Stimulated activated CD4-positive, alpha-beta T cell treated with anti-CD3 and anti-CD28 coated beads, Interleukin-1b, Interleukin-23, amount 100 ng/mL, for 4 hours (primary cell): Measurements from ENCODE around the gene FRMD4A.

ENCODE experiments used
- DNase-seq, 2 donors: peaks; one replicate each; pipeline ENCODE4 v3.0.0-alpha.2; 2020; ENCODE audit warnings: low read depth in 2 of 2

The FRMD4A gene

DNA sequence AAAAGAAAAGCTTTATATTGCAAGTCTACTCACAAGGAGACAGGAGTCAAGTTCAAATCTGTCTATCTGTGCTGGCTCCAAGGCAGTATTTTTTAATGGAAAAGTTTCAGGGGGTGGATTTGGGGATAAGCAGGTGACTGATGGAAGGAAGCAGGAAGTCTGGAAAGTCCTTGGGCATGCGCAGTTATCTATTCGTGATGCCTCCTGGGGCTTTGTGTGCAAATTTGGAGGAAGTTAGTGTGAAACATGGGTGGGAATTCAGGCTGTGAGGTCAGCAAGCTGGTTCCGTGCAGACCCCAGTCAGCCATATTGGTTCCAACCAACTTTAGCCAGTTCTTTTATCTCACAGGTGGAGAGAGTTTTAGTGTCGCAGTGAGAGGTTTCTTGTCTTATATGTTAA, 140.0 kb downstream of the FRMD4A start:
- DNase-seq = no peak

DNA sequence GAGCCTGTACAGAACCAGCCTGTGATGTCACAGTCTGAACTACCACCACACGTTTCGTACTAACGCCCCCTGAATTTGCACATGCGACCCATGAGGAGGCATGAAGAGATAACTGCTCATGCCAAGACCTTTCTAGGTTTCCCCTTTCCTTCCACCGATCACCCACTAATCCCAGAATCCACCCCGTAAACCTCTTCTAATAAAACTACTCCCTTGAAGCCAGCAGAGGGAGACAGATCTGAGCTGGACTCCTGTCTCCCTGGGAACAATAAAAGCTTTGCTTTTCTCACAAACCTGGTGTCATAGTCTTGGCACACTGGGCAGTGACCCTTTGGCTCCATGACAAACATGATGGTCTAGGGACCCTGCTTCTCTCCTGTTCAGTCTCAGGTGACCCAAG, 144.5 kb downstream of the FRMD4A start:
- DNase-seq = no peak

DNA sequence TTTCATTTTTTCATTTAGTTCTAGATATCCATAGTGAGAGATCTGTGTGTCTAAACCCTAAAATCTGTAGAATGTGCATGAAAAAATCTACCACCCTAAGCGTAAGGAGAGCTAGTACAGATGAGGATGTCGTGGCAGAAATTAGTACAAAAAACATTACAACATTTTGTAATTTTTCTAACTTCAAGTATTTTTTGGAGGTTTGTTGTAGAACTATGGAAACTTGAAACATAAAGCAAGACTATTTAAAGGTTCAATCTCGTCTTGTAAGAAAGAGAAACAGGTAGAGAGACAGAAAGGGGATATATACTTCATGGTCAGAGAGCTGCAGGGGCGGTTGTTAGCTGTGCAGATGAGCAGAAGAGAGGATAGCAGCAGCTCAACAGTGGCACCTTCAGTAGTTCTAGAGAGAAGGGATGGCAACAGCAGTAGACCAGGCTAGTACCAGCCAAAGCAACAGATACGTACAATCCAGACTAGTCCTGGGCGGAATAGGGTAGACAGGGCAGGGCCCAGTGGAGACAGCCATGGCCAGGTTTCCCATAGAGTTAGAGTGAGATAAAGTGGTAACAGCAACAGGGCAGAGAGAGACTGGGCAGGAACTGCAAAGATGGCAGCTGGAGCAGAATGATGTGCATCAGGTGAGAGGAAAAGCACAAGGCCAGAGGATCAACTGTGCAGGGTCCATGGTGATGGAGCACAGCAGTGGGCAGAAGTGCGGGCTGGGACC, 145.2 kb downstream of the FRMD4A start:
- DNase-seq = peak; percentile 8 to 18

DNA sequence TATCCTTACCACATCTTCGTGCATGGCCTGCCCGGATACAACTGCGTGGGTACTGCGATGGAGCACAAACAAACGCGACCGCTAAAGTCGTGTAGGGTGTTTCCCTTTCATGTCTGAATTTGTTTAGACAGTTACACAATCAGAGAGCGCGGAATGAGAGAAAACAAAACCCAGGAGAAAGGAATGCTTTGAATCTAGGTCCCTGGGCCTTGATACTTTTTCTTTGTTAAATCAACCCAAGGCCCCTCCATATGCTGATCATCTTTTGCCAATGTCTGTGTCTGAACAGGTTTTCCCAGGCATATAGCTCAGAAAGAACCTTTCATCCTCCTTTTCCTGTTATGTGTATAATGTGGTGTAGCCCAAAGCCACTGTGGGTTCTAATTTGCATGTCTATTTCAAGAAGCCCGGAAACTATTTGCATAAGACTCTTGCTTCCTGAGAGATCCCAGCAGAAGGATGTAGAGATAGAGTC, 145.8 kb downstream of the FRMD4A start:
- no peak for DNase-seq

DNA sequence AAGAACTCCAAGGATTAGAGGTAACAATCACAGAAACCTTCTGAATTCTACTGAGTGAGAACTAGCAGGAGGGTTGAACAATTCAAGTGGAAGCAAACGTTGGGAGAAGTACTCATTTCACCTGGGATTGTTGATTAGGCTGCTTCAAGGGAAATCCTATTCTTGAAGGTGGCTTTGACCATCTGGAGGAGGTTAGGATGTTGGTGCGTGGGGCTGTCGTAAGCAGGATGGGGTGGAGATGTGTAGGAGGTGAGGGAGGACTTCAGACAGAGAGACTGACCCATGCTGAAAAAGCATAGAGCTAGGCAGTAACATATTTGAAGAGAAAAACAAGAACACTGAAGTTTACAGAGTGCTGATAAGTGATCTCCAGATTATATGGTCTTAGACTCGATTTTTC, 147.9 kb downstream of the FRMD4A start:
- no peak for DNase-seq

DNA sequence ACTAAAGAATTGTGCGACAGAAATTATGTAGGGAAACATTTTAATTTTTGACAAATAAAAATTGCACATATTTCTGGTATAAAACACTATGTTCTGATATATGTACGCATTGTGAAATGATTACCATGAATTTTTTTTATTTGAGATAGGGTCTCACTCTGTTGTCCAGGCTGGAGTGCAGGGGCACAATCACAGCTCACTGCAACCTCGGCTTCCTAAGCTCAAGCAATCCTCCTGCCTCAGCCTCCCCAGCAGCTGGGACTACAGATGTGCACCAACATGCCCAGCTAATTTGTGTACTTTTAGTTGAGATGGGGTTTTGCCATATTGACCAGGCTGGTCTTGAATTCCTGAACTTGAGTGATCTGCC, 149.2 kb downstream of the FRMD4A start:
- no peak for DNase-seq

DNA sequence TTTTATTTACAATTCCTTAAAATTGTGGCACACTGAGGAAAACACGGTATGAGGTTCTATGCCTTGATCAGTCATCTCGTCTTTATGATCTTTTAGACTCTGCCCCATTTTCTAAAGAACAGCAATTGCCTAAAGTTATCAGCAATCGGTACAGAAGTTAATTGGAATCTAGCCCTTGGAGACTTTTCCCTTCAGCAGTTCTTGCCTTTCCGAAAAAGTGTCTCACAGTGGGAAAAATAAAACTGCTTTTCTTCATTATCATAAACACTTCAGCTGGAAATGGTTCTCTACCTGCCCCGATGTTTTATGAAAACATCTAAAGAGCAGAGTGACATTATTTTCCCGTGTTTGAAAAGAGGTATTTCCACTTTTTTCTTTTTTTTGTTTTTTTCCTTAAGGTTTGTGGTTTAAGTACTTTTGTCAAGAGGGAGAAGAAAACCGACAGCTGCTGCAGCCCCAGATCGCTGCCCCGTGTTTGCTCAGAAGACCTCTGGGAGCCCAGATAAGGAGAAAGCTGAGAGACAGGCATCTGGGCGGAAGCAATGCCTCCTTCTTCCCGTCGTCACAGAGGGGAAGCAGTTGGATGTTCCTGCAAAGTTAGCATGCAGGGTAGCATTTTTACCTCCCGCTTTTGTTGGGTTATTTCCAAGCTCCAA, 149.7 kb downstream of the FRMD4A start:
- no peak for DNase-seq

DNA sequence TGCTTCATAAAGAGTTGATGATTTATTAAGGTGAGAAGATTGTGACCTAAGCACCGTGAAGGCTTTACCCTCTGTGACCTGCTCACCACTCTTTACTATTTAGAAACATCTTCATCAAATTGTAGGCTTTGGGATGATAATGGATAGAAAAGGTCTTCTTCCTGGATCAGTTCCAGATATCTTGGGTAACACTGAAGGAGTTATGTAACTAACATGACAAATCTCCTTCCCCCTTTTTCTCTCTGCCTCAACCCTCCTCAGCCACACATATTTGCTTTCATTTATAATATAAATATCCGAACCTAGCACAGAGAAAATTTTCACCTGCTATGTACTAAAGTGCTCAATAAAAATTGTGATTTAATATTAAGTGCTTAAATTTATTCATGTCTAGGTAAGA, 151.5 kb downstream of the FRMD4A start:
- no peak for DNase-seq

DNA sequence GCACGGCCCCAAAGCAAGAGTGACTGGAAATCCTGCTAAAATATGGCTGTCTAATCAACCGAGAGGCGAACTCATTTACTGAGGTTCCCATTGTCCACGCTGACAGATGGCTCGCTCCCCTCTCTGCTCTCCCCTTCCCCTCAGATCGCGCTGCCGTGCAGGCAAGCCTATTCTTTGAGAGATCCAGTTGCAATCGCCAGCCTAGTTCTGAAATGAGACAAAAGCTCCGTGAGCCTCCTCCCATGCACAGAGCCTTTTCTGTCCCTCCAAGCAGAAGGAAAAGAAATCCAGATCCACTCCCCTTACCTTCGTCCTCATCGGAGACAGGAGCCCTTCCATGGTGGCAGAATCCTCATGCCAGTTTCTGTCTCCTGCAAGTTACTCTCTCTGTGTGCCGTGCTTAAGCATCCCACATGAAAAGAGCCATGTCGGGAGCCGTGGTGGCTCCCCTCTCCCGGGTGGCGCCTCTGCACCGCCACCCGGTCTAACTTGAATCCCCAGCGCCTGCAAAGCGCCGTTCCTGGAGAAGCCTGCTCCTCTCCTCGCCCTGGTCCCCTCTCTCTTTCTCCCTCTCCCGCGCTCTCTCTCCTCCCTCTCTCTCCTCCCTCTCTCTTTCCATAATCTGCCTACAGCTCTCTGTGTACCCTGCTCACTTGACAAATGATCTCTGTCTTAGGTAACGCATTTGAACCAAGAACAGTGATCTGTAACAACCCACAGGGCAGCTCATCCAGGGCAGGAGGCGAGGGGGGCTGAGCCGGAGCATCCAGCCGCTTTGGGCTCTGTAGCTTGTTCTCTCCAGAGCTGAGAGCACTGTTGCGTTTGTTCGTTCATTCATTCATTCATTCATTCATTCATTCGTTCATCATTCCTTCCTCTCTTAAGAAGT, 156.8 kb downstream of the FRMD4A start:
- DNase-seq = no peak

DNA sequence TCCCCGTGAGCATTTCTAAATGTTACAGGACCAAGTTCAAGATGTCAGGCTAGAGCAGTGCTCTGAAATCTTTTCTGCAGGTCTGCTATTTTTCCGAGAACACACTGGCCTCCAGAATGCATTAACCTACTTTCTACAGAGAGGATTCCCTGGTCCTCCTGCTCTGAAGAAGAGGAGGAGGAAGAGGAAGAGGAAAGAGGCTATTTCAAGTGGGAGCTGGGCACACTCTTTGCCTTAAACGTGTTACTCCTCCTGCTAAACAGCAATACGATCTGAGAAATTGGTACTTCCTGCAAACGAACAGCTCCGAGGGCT, 157.4 kb downstream of the FRMD4A start:
- no peak for DNase-seq

DNA sequence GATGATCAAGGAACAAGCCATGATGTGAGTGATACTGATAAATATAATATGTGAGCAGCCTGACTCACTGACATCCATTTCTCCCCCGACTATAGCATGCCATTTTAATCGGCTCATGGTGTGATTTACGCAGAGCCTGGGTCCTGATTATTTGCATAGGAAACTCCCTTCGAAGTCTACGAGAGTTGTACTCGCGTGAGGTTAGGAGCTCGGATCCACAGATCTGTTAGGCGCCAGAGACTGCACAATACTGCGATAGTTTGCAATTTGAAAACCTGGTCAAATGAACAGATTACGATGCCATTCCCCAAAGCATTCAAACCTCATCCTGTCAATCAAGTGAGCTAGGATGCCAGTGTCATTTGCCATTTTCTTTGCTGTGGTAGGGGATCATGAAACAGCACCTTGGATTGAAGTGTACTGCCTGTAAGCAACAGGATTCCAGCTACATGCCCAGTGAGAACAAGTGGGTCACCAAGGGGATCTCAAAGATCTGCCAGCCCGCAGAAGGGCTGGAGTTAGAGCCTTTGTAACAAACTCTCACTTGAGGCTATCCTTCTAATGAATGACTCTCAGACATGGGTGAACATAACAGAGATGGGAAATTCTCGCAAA, 158.3 kb downstream of the FRMD4A start:
- no peak for DNase-seq

DNA sequence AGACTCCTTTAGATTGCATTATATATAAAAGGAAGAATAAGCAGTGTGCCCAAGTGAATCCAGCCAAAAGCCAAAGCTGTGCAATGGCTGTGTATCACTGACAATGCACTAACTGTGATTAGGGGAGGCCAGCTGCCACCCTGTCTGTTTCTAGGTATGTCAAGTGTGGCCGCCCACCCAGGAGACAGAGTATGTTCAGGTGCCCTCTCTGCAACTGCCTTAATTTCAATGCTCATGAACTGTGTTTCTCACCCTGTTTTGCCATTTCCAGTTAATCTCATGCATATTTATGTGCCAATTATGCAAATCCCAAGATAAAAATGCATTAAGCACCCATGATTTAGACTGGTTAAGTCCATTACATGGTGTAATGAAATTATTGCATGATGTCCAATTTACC, 159.4 kb downstream of the FRMD4A start:
- no peak for DNase-seq

DNA sequence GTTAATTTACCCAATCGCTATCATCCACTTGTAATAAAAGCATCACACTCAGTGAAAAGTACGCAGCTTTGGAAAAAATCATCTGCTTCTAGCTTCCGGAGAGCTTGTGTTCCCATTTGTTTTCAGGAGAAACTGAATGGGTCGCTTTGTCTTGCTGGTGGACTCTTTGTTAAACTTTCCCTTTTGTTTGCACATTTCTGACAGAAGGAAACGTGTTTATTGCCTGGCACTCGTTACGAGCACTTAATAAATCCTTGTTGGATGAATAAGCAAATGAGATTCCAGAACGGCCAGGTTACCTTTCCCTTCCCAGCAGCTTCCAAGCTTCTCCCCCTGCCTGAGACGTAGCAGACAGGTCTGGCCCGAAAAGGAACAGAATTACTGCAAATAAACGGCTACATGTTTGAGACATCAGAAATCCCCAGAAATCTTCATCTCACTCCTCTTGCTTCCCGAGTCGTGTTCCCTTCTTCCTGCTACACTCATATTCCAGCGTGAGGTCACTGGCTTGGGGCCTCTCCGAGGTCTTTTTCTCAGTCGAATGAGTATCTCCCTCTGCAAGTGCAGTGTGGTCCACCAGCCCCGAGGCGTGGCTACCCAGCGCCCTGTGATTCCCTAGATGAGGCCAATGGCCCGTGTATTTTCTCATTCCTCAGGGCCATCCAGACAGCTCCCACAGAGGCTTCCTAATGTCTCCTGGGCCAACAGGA, 167.2 kb downstream of the FRMD4A start:
- DNase-seq = no peak

DNA sequence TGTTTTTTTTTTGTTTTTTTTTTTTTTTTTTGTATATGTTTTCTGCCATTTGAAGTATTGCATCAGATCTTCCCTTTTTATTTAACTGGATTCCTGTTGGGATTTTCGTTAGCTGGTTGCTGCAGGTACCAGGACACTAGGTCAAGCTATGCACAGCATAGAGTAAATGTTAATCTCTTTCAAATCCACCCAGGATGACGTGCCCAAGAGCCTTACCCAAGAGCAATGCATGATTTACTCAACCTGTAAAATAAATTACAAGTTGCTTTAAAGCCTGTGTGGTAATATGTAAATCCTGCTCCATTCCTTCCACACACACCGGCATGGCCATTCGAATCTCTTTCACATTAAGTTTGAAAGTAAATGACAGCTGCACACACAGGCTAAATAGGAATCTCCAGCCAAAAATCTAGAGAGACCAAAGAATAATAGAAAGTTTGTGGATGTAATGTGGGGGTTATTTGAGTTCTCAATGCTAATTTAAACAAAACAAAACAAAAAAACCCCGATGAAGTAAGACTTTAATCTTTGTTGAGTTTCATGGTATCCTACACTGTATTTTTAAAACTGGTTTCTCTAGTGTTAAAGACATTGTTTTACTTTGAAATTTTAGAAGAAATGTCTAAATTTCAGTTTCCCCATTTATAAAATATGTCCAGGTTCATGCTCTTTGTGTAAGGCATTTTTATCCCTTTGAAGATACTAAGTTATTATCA, 167.9 kb downstream of the FRMD4A start:
- DNase-seq = no peak

DNA sequence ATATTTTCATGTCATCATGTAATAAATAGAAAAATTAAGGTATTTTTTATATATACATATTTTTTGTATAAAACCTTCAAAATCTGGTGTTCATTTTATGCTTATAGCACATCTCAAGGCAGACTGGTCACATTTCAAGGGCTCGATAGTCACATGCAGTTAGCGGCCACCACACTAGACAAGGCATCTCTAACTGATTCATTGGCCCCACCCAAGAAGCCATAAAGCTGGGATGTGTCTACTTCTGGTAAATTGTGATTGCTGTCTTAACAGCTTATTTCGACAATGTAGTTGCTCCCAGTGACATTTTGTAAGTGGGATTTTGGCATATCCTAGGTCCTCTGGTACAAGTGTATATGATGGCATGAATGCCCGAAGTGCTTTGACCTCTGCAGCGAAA, 168.7 kb downstream of the FRMD4A start:
- DNase-seq = no peak

DNA sequence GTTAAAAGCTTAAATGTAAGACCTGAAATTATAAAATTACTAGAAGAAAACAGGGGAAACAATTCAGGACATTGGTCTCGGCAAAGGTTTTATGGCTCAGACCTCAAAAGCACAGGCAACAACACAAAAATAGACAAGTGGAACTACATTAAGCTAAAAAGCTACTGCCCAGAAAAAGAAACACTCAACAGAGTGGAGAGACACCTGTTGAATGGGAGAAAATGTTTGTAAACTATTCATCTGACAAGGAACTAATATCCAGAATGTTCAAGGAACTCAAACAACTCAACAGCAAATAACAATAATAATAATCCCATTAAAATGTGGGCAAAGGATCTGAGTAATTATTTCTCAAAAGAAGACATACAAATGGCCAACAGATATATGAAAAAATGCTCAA, 170.4 kb downstream of the FRMD4A start:
- DNase-seq = no peak

DNA sequence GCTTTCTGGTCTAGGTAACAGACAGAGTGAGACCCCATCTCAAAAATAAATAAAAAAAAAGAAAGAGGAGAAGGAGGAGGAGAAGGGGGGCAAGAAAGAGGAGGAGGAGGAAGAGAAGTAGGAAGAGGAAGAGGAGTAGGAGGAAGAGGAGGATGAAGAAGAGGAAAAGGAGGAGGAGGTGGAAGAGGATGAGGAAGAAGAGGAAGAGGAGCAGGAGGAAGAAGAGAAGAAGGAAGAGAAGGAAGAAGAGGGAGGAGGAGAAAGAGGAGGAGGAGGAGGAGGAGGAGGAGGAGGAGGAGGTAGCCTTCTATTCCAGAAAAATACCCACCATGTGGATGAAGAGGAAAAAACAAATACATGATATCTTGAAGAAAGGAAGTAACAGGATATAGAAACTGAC, 172.1 kb downstream of the FRMD4A start:
- no peak for DNase-seq

DNA sequence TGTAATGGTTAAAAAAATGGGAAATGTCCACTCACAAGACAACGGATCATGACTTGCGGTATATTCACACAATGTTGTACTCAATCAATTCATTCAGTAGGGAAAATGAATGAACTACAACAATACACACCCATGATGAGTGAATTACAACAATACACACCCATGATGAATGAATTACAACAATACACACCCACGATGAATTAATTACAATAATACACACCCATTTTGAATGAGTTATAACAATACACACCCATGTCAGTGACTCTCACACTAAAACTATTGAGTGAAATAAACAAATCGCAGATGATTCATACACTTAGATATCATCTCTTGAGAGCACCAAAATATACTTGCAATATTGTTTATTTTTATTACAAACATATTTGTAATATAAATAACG, 174.6 kb downstream of the FRMD4A start:
- DNase-seq = no peak

DNA sequence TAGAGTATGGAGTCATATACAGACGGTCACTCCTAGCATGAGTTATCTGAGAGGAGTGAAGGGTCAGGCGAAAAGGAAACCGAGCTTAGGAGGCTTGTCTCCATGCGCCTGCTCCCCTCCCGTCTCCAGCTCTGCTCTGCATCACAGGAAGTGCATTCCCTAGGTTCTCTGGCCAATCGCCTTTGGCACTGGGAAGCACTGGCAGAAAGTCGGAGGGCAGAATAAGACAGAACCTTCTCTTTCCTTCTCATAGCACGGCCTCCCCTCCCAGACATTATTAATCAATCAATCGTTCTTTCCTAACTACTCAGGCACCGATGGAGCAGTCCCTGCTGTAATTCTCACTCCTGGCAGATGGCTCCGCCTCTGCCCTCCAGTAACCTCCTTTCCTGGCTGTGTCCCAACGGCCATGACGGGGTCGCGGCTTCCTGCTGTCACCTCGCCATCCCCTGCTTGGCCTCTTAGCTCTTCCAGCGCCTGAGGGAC, 177.1 kb downstream of the FRMD4A start:
- DNase-seq = no peak

DNA sequence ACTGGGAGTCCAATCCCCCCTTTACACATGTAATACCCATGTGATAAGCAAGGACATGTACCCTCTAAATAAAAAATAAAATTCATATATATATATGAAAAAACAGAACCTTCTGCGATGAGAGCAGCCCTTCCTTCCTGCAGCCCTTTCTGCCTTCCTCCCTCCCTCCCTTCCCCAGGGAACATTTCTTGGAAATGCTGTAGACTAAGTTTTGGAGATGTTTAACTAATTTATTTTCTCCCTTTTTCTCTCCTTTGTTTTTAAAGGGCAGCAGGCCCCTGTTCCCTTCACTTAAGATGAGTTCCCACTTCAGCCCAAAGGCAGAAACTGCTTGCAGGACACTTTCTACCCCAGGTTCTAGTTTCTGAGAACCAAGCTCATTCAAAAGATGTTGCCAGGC, 179.2 kb downstream of the FRMD4A start:
- no peak for DNase-seq

DNA sequence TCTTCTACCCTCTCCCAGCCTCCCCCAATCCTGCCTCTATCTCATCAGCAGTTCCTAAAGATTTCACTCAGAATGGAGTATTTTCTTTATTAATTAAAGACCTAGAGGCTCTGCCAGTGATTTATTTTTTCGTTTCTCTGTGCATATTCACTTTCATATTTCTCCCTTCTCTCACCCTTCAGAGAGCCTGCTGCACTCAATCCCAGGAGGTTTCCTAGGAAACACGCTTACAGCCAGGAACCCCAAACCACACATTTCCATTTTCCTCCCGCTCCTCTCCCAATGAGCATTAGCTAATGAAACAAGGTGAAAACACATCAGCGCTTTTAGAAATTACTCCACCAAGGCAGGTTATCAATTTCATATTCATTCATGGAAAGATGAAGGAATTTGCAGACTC, 180.2 kb downstream of the FRMD4A start:
- no peak for DNase-seq
